HUES48 (cell line): ENCODE results near the gene LRCOL1.

Source experiments
- H3K27ac ChIP-seq: one replicate; pipeline ENCODE4 v1.7.0; 2013; ENCODE audit warnings: low read depth, low read length, inconsistent platforms
- H3K27me3 ChIP-seq: 2 replicates; pipeline ENCODE4 v1.6.1; 2013; ENCODE audit warnings: mild to moderate bottlenecking, low read length; ENCODE audit not compliant: control insufficient read depth, insufficient read depth
- H3K36me3 ChIP-seq: 2 replicates; pipeline ENCODE4 v1.6.1; 2013; ENCODE audit warnings: low read length; ENCODE audit not compliant: control insufficient read depth, insufficient read depth
- H3K4me1 ChIP-seq: 2 replicates; pipeline ENCODE4 v1.6.1; 2013; ENCODE audit warnings: mild to moderate bottlenecking, low read length; ENCODE audit not compliant: control insufficient read depth, insufficient read depth
- H3K4me3 ChIP-seq: 2 replicates; pipeline ENCODE4 v1.5.1; 2013; ENCODE audit warnings: mild to moderate bottlenecking, low read depth, low read length
- H3K9ac ChIP-seq: 2 replicates; pipeline ENCODE4 v1.6.1; 2013; ENCODE audit warnings: mild to moderate bottlenecking, low read depth, low read length, moderate library complexity
- H3K9me3 ChIP-seq: 2 replicates; pipeline ENCODE4 v1.6.1; 2013; ENCODE audit warnings: low read length; ENCODE audit not compliant: control insufficient read depth, insufficient read depth

The LRCOL1 gene

DNA sequence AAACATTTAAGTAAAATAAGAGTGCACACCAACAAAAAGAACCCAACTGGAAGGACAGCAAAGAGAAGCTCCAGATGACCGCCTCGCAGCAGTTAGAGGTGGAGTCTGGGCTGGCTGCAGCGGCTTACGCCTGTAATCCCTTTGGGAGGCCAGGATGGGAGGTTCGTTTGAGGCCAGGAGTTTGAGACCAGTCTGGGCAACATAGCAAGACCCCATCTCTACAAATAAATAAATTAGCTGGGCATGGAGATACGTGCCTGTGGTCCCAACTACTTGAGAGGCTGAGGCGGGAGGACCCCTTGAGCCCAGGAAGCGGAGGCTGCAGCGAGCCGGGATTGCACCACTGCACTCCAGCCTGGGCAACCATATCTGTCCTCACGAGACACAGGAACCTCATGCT, 15.2 kb downstream of the LRCOL1 start:
- no peaks in the 10 kb centered on the region for H3K4me1 ChIP-seq
- H3K27ac ChIP-seq: no peak overlapping the region
- no peak overlapping the region for H3K4me3 ChIP-seq
- H3K9ac ChIP-seq: no peak overlapping the region
- no peaks in the 10 kb centered on the region for H3K9me3 ChIP-seq
- H3K27me3 ChIP-seq: peaks cover 62% of the 10 kb centered on the region
- H3K36me3 ChIP-seq: no peaks in the 10 kb centered on the region

- Histone ChIP-seq H3K4me1 (no peaks in the 10 kb centered on the region), H3K9me3 (no peaks in the 10 kb centered on the region), H3K9ac (no peak overlapping the region), H3K4me3 (no peak overlapping the region), H3K36me3 (no peaks in the 10 kb centered on the region), H3K27me3 (peaks cover 66% of the 10 kb centered on the region), H3K27ac (no peak overlapping the region)
These were observed 16.4 kb downstream of the LRCOL1 start for GRCh38 chr12:132593938-132594358.

DNA sequence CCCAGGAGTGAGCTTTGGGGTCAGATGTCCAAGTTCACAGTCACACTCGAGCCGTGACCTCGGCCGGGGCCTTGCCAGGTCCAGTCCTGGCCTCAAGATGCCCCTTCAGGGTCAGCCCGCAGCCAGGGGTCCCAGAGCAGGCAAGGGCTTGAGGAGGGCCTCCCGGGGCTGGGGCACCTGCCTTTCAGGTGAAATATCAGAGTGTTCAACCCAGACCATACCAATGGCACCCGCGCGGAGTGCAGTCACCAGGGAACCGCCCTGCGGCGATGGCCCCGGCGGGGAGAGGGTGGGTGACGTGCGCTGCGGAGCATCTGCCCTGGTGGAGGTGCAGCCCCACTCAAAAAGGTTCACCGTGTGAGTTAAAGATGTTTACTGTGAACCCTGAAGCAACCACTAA, 16.9 kb downstream of the LRCOL1 start:
- H3K36me3 ChIP-seq: no peaks in the 10 kb centered on the region
- no peaks in the 10 kb centered on the region for H3K4me1 ChIP-seq
- no peak overlapping the region for H3K9ac ChIP-seq
- H3K4me3 ChIP-seq: no peak overlapping the region
- no peaks in the 10 kb centered on the region for H3K9me3 ChIP-seq
- peaks cover 71% of the 10 kb centered on the region for H3K27me3 ChIP-seq
- H3K27ac ChIP-seq: no peak overlapping the region

DNA sequence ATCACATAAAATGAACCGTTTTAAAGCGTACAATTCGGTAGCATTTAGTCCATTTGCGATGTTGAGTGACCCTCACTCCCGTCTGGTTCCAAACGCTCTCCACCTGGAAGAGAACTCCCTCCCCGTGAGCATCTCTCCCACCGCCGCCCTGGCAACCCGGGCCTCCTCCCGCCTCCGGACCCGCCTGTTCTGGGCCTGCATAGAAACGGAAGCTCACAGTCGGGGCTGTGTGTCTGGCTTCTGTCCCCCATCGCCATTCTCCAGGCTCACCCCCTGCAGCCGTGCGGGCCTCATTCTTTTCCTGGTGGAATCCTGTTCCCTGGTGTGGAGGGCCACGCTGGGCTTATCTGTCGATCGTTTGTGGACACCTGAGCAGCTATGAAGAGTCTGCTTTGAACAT, 17.3 kb downstream of the LRCOL1 start:
- Histone ChIP-seq H3K4me1 (no peaks in the 10 kb centered on the region), H3K27me3 (peaks cover 75% of the 10 kb centered on the region), H3K27ac (no peak overlapping the region), H3K36me3 (no peaks in the 10 kb centered on the region), H3K9me3 (no peaks in the 10 kb centered on the region), H3K9ac (no peak overlapping the region), H3K4me3 (no peak overlapping the region)

- Histone ChIP-seq H3K9ac (no peak overlapping the region), H3K27me3 (peaks cover 78% of the 10 kb centered on the region), H3K27ac (no peak overlapping the region), H3K9me3 (no peaks in the 10 kb centered on the region), H3K4me1 (no peaks in the 10 kb centered on the region), H3K4me3 (no peak overlapping the region), H3K36me3 (no peaks in the 10 kb centered on the region)
These were observed 18.0 kb downstream of the LRCOL1 start for GRCh38 chr12:132592282-132592970.

GRCh38 chr12:132591107-132591935, 19.1 kb downstream of the LRCOL1 start:
- H3K27ac ChIP-seq: no peak overlapping the region

DNA sequence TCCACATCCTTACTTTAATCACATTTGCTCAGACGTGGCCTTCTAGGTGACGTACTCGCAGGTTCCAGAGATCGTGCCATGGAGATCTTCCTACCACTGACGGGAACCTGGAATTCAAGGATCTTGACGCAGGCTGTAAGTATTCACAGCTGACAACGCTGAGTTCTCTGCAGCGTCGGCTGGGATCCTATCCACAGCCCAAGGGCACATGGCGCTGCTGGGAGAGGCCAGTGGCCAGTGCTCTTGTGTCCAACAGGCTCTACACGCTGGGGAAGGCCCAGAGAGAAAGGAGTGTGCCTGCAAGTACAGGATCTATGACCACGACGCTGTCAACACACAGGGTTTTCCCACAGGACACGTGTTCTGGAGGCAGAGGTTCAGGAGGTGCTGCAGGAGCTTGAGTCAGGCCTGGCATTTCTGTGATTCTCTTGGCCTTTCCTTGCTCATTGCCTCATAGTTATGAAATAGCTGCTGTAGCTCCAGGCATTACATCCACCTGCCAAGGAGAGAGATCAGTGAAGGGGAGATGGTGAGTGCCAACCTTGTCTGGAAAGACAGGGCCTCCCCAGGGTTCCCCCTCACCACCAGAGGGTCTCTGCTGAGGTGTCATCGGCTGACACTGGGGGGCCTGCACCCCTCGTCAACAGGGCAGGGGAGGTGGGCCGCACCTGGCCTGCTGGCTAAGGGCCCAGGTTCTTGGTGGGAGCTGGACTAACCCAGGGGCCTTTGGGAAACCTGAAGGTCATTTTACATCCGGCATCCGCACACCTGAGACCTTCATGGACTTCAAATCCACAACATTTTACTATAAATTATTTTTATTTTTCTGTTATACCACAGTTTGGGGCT, 21.3 kb downstream of the LRCOL1 start:
- H3K9ac ChIP-seq: no peak overlapping the region
- peaks cover 85% of the 10 kb centered on the region for H3K27me3 ChIP-seq

More at GRCh38 chr12:132591107-132591935, 19.1 kb downstream of the LRCOL1 start:
- Histone ChIP-seq H3K4me1 (no peaks in the 10 kb centered on the region), H3K27me3 (peaks cover 78% of the 10 kb centered on the region), H3K9me3 (no peaks in the 10 kb centered on the region), H3K36me3 (no peaks in the 10 kb centered on the region), H3K4me3 (no peak overlapping the region), H3K9ac (no peak overlapping the region)

DNA sequence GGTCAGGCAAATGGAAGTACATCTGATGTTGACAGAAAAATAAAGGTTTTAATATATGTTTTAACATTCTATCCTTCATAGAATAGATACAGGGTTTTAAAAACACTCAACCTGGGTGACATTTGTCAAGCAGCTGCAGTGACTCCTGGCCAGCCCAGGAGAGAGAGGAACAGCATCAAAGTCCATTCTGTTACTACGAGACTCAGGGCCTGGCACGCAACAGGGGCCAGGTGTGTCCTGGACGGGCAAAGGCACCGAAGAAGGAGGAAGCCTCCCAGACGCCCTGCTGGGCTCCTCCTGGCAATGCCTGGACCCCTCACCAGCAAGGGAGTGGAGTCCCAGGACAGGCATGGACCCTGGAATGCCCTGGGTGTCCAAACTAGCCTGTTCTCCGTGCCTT, 22.1 kb downstream of the LRCOL1 start:
- no peaks in the 10 kb centered on the region for H3K9me3 ChIP-seq
- H3K36me3 ChIP-seq: no peaks in the 10 kb centered on the region
- no peak overlapping the region for H3K9ac ChIP-seq
- peaks cover 6% of the 10 kb centered on the region; the same call in 1 of the 2 replicates for H3K4me1 ChIP-seq
- H3K4me3 ChIP-seq: no peak overlapping the region
- peaks cover 86% of the 10 kb centered on the region for H3K27me3 ChIP-seq
- H3K27ac ChIP-seq: no peak overlapping the region

More for the DNA sequence above, 21.3 kb downstream of the LRCOL1 start:
- H3K4me1 ChIP-seq: peaks cover 3% of the 10 kb centered on the region; the same call in 1 of the 2 replicates
- H3K9me3 ChIP-seq: no peaks in the 10 kb centered on the region
- H3K4me3 ChIP-seq: no peak overlapping the region
- no peak overlapping the region for H3K27ac ChIP-seq
- H3K36me3 ChIP-seq: no peaks in the 10 kb centered on the region

DNA sequence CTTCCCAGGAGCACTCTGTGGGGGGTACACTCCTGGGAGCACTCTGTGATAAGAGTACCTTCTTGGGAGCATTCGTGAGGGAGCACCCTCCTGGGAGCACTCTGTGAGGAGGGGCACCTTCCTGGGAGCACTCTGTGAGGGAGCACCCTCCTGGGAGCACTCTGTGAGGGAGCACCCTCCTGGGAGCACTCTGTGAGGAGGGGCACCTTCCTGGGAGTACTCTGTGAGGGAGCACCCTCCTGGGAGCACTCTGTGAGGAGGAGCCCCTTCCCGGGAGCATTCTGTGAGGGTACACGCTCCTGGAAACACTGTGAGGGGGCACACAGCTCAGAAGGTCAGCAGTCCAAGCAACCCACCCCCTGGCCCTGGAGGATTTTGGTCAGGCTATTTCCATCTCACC, 22.6 kb downstream of the LRCOL1 start:
- Histone ChIP-seq H3K9ac (no peak overlapping the region), H3K9me3 (no peaks in the 10 kb centered on the region), H3K4me3 (no peak overlapping the region), H3K36me3 (no peaks in the 10 kb centered on the region), H3K27ac (no peak overlapping the region), H3K4me1 (peaks cover 6% of the 10 kb centered on the region; the same call in 1 of the 2 replicates), H3K27me3 (peaks cover 84% of the 10 kb centered on the region)

- peaks cover 81% of the 10 kb centered on the region for H3K27me3 ChIP-seq
- no peak overlapping the region for H3K4me3 ChIP-seq
- H3K36me3 ChIP-seq: no peaks in the 10 kb centered on the region
- no peak overlapping the region for H3K9ac ChIP-seq
- H3K9me3 ChIP-seq: no peaks in the 10 kb centered on the region
- H3K27ac ChIP-seq: no peak overlapping the region
- peaks cover 6% of the 10 kb centered on the region; the same call in 1 of the 2 replicates for H3K4me1 ChIP-seq
These were observed 23.5 kb downstream of the LRCOL1 start for GRCh38 chr12:132586929-132587328.
